Activated B cell treated with CpG ODN at 0.5 μM for 24 hours (primary cell): Measurements from ENCODE around the gene FBP1. TPM values are rescaled to one million over a fixed set of nuclear protein-coding genes. Genes with fewer than 3 reads are reported as not detected.

Experiments used
- ATAC-seq: fragments of 200-7000 bp; cut with Tn5 transposase; one replicate; pipeline ENCODE4 v1.10.0; 2021; ENCODE audit warnings: low read depth, mild to moderate bottlenecking, moderate library complexity
- CTCF ChIA-PET: fragments of 350-600 bp; sonication (Branson Sonifier 250); formaldehyde crosslinking; loops from one replicate; lab custom pipeline; 2021; ENCODE audit warnings: antibody characterized with exemption; lab: Charles Lee
- POLR2A ChIA-PET: fragments of 350-600 bp; sonication (Branson Sonifier 250); formaldehyde crosslinking; loops from one replicate; lab custom pipeline; 2021; ENCODE audit warnings: antibody characterized with exemption; lab: Charles Lee
- DNase-seq: peaks from one replicate; pipeline ENCODE4 v3.0.0; 2022
- H3K27ac Mint-ChIP-seq: one replicate; pipeline ENCODE4 v1.8.0; 2020; ENCODE audit warnings: mixed read lengths
- H3K27me3 Mint-ChIP-seq: one replicate; pipeline ENCODE4 v1.8.0; 2021; ENCODE audit warnings: mixed read lengths
- H3K36me3 Mint-ChIP-seq: one replicate; pipeline ENCODE4 v1.8.0; 2021; ENCODE audit warnings: low read depth, mixed read lengths
- H3K4me1 Mint-ChIP-seq: one replicate; pipeline ENCODE4 v1.8.0; 2021; ENCODE audit warnings: mixed read lengths
- H3K4me3 Mint-ChIP-seq: one replicate; pipeline ENCODE4 v1.8.0; 2020; ENCODE audit warnings: mild to moderate bottlenecking, mixed read lengths
- H3K9me3 Mint-ChIP-seq: one replicate; pipeline ENCODE4 v1.8.0; 2020; ENCODE audit warnings: mixed read lengths
- CTCF ChIP-seq: fragments of 200-600 bp; IDR thresholded peaks from one replicate; pipeline ENCODE4 v1.8.0; 2022; ENCODE audit warnings: antibody characterized with exemption, mild to moderate bottlenecking
- intact Hi-C: fragments of 100-400 bp; cut with micrococcal nuclease; formaldehyde crosslinking; loops from one replicate; pipeline ENCODE4 v1.15.1; 2024
- total RNA-seq: library from RNA; stranded (reverse); gene quantifications from 2 replicates; pipeline ENCODE4 v1.2.3, GENCODE V29; 2022

FBP1 gene
- total RNA-seq, 1 donor from 2014 or later: 0.80 TPM

- peaks cover 24% of the 10 kb centered on the region for H3K27me3 Mint-ChIP-seq
- no peak for TF ChIP-seq CTCF
- no peaks in the 10 kb centered on the region for H3K9me3 Mint-ChIP-seq
- ChIA-PET CTCF (no interaction called here), POLR2A (no interaction called here)
- no peaks in the 10 kb centered on the region for H3K4me1 Mint-ChIP-seq
- intact Hi-C loops: no loop called here
- H3K4me3 Mint-ChIP-seq: no peak overlapping the region
- H3K27ac Mint-ChIP-seq: no peak overlapping the region
- DNase-seq: no peak
- no peak for ATAC-seq
- H3K36me3 Mint-ChIP-seq: no peaks in the 10 kb centered on the region
Observed at GRCh38 chr9:94632737-94633136, 6.6 kb downstream of the FBP1 start.

- Mint-ChIP-seq H3K27me3 (peaks cover 21% of the 10 kb centered on the region), H3K36me3 (no peaks in the 10 kb centered on the region), H3K4me3 (no peak overlapping the region), H3K9me3 (no peaks in the 10 kb centered on the region), H3K27ac (no peak overlapping the region), H3K4me1 (no peaks in the 10 kb centered on the region)
- ATAC-seq: no peak
- TF ChIP-seq CTCF: no peak
- POLR2A ChIA-PET: no interaction called here
- CTCF ChIA-PET: no interaction called here
- intact Hi-C loops: no loop called here
- no peak for DNase-seq
Observed at GRCh38 chr9:94631599-94631998, 7.7 kb downstream of the FBP1 start.

- POLR2A ChIA-PET: no interaction called here
- intact Hi-C loops: no loop called here
- H3K4me1 Mint-ChIP-seq: no peaks in the 10 kb centered on the region
- no peak overlapping the region for H3K27ac Mint-ChIP-seq
- H3K27me3 Mint-ChIP-seq: peaks cover 21% of the 10 kb centered on the region
- DNase-seq (no peak), ATAC-seq (no peak)
- H3K9me3 Mint-ChIP-seq: no peaks in the 10 kb centered on the region
- H3K4me3 Mint-ChIP-seq: no peak overlapping the region
- TF ChIP-seq CTCF: no peak
- H3K36me3 Mint-ChIP-seq: no peaks in the 10 kb centered on the region
- CTCF ChIA-PET: no interaction called here
Observed at GRCh38 chr9:94630833-94631232, 8.5 kb downstream of the FBP1 start.

- TF ChIP-seq CTCF: no peak
- no peaks in the 10 kb centered on the region for H3K36me3 Mint-ChIP-seq
Observed at GRCh38 chr9:94630281-94630680, 9.0 kb downstream of the FBP1 start.

GRCh38 chr9:94627287-94627686 is 12.0 kb downstream of the FBP1 start:
- H3K36me3 Mint-ChIP-seq: no peaks in the 10 kb centered on the region
- DNase-seq: no peak
- no peaks in the 10 kb centered on the region for H3K4me1 Mint-ChIP-seq
- intact Hi-C loops: no loop called here
- H3K4me3 Mint-ChIP-seq: no peak overlapping the region
- no peaks in the 10 kb centered on the region for H3K9me3 Mint-ChIP-seq
- CTCF ChIA-PET: no interaction called here
- POLR2A ChIA-PET: no interaction called here
- TF ChIP-seq CTCF: no peak
- no peak overlapping the region for H3K27ac Mint-ChIP-seq
- no peak for ATAC-seq
- H3K27me3 Mint-ChIP-seq: peaks cover 10% of the 10 kb centered on the region

More at GRCh38 chr9:94630281-94630680, 9.0 kb downstream of the FBP1 start:
- ChIA-PET CTCF (no interaction called here), POLR2A (no interaction called here)
- Mint-ChIP-seq H3K27ac (no peak overlapping the region), H3K27me3 (peaks cover 21% of the 10 kb centered on the region), H3K9me3 (no peaks in the 10 kb centered on the region), H3K4me1 (no peaks in the 10 kb centered on the region), H3K4me3 (no peak overlapping the region)
- DNase-seq (no peak), ATAC-seq (no peak)
- intact Hi-C loops: no loop called here
